ENCODE data around the gene ATF2.

GRCh38 chr2:175025946-175026345, 142.1 kb downstream of the ATF2 start:
- no peak for TF ChIP-seq GATA3 (IDR thresholded peaks at IDR 0.05; ENCODE audit: low read depth, low read length)
- no peak for TF ChIP-seq GATA2 (IDR thresholded peaks at IDR 0.05; ENCODE audit: low read depth, low read length)

All from SH-SY5Y (cell line).